ENCODE results near the gene AGFG1.
"Not testable (repeated sequence)": the region's sequence is repeated elsewhere in the genome, so short reads cannot be mapped to it uniquely, and the experiment has no call there.

Gene AGFG1

DNA sequence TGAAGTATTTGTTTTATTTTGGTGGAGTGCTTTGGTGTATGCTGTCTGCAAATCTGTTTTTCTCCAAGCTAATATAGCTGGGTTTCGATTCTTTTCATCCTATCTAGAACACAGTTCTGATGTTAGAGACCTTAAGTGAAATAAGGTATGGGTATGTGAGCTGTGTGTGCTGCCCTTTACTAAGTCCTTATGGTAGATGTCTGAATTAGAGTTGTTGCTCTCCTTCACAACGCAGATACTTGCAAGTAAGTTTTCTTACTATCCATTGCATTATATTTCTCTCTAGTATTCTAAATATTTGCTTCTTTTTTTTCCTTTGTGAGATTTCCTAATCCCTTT lies 38.6 kb downstream of the AGFG1 start:
- no peak for DNase-seq (ENCODE audit: low read depth)
- H3K4me3 ChIP-seq (ENCODE audit: control insufficient read depth, low read depth, low read length), result no peak overlapping the region

DNA sequence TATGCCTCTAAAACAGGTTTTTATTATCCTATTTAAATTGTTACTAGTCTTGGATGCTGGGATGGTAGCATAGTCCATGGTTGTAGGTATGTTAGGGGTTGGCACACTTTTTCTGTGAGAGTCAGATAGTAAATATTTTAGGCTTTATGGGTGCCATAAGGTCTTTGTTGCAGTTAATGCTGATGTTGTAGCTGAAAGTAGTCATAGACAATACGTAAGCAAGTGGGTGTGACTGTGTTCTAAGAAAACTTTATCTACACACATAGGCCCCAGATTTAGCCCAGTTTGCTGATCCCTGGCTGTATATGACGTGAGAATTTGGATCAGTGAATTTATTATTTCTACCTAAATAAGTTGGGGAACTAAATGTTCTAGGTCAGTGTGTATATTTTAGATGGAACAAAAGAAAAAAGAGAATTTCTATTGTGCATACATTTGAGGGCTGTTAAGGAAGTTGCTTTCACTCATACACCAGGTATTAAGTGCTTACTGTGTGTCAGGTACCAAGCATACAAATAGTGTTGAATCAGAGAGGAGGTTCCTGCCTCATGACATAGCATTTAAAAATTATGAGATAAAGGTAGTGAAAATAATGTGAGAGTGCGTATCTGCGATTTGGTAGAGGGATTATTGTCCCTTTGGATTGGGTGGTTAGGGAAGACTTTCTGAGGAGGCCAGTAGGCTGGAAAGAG lies 39.4 kb downstream of the AGFG1 start:
- TF ChIP-seq, protein P1, sequence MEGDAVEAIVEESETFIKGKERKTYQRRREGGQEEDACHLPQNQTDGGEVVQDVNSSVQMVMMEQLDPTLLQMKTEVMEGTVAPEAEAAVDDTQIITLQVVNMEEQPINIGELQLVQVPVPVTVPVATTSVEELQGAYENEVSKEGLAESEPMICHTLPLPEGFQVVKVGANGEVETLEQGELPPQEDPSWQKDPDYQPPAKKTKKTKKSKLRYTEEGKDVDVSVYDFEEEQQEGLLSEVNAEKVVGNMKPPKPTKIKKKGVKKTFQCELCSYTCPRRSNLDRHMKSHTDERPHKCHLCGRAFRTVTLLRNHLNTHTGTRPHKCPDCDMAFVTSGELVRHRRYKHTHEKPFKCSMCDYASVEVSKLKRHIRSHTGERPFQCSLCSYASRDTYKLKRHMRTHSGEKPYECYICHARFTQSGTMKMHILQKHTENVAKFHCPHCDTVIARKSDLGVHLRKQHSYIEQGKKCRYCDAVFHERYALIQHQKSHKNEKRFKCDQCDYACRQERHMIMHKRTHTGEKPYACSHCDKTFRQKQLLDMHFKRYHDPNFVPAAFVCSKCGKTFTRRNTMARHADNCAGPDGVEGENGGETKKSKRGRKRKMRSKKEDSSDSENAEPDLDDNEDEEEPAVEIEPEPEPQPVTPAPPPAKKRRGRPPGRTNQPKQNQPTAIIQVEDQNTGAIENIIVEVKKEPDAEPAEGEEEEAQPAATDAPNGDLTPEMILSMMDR (IDR thresholded peaks at IDR 0.05; ENCODE audit: control insufficient read depth, insufficient read depth, low read depth, low read length, missing control alignments), result no peak
- no peak overlapping the region for H3K4me3 ChIP-seq (ENCODE audit: control insufficient read depth, low read depth, low read length)
- no peak for DNase-seq (ENCODE audit: low read depth)

More for the DNA sequence above, 38.6 kb downstream of the AGFG1 start:
- TF ChIP-seq, protein P1 (IDR thresholded peaks at IDR 0.05; ENCODE audit: control insufficient read depth, insufficient read depth, low read depth, low read length, missing control alignments), result no peak

DNA sequence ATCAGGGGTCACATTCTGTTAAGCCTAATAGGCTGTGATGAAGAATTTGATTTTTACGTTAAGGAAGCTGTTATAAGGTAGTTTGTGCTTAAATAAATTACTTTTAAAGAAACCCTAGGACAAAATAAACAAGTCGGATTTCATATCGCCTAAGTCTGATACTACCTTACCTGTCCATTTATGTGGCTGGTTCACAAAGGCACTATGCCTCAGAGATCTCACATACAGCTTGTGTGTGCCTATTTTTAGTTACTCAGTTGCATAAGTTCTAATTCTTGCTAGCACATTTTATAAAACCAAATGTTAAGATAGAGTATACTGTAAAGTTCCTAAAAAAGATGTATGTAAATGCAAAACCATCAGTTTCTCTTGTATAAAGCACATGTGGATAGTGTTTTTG lies 40.0 kb downstream of the AGFG1 start:
- no peak for DNase-seq (ENCODE audit: low read depth)
- TF ChIP-seq, protein P1 (IDR thresholded peaks at IDR 0.05; ENCODE audit: control insufficient read depth, insufficient read depth, low read depth, low read length, missing control alignments), result no peak
- no peak overlapping the region for H3K4me3 ChIP-seq (ENCODE audit: control insufficient read depth, low read depth, low read length)

DNA sequence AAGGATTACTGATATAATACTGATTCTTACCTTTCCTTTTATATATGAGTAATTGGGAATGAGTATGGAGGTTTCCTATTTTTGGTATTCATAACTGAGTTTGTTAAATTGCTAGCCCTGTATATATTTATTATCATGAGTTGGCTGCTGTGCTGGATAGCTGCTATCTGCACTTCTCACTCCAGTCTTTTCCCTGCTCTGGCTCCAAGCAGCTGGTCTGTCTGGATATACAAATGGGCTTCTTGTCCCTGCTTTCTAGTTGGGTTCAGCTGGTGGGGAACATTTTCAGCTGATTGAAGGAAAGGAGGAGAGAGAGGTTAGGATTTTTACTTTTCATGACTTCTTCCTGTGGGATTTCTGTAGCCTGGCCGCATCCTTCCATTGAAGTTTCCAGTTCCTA lies 41.2 kb downstream of the AGFG1 start:
- no peak for DNase-seq (ENCODE audit: low read depth)
- H3K4me3 ChIP-seq (ENCODE audit: control insufficient read depth, low read depth, low read length), result no peak overlapping the region
- TF ChIP-seq, protein P1 (IDR thresholded peaks at IDR 0.05; ENCODE audit: control insufficient read depth, insufficient read depth, low read depth, low read length, missing control alignments), result no peak

DNA sequence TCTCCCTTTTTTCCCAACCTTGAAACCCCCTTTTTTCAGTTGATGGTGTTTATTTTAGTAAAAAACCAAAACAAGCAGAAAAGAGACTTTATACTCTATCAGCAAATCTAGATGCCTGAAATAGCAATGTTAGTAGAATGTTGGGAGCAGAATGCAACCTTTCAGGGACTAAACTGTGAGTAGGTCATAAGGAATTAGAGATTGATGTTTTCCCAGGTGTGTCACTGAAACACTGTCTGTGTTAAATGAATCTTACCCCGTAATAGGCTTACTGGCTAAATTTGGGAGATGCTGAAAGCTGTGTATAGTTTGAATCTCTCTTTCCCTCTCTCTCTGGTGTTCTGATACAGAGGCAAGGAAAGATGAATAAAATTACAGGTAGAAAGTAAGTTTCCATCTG lies 43.8 kb downstream of the AGFG1 start:
- DNase-seq (ENCODE audit: low read depth), result no peak
- no peak overlapping the region for H3K4me3 ChIP-seq (ENCODE audit: control insufficient read depth, low read depth, low read length)
- TF ChIP-seq, protein P1 (IDR thresholded peaks at IDR 0.05; ENCODE audit: control insufficient read depth, insufficient read depth, low read depth, low read length, missing control alignments), result no peak

DNA sequence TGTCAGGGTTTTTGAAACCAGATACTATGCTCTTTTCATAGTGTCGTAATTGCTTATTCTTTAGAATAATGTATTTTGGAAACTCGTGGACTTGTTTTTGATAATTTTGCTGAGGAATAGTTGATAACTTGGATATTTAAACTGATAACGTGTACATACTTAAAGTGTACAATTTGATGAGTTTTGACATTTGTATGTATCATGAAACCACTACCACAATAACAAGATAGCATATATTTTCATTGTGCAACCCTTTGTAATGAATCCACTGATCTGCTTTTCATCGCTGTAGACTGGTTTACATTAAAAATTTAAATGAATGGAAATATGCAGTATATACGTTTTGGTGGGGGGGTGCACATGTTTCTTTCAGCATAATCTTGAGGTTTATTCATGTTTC lies 45.8 kb downstream of the AGFG1 start:
- DNase-seq (ENCODE audit: low read depth), result no peak
- TF ChIP-seq, protein P1 (IDR thresholded peaks at IDR 0.05; ENCODE audit: control insufficient read depth, insufficient read depth, low read depth, low read length, missing control alignments), result no peak
- H3K4me3 ChIP-seq (ENCODE audit: control insufficient read depth, low read depth, low read length), result no peak overlapping the region

DNA sequence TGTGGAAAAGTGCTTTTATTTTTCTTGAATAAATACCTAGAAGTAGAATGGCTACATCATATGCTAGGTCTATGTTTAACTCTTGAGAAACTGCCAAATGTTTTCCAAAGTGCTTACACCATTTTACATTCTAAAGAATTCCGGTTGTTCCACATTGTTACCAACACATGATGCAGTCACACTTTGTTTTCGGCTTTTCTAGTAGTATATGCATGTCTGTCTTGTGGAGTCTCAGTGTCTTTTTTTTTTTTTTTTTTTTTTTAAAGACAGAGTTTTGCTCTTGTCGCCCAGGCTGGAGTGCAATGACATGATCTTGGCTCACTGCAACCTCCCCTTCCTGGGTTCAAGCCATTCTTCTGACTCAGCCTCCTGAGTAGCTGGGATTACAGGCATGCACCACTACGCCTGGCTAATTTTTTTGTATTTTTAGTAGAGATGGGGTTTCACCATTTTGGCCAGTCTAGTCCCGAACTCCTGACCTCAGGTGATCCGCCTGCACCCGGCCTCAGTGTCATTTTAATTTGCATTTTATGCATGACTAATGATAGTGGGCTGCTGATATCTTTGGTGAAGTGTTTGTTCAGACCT lies 46.4 kb downstream of the AGFG1 start:
- H3K4me3 ChIP-seq (ENCODE audit: control insufficient read depth, low read depth, low read length); DNase-seq (ENCODE audit: low read depth): not testable (repeated sequence)

DNA sequence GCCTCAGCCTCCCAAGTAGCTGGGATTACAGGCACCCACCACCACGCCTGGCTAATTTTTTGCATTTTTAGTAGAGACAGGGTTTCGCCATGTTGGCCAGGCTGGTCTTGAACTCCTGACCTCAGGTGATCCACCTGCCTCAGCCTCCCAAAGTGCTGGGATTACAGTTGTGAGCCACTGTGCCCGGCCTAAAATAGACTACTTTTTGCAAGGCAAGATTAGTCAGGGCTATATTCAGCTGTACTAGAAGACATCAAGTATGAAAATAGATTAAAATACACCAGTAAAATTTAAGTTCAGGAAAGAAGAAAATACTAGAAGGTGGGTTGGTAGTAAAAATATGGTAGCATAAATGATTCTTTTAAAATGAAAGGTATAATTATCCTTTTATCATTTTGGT lies 49.2 kb downstream of the AGFG1 start:
- not testable (repeated sequence) for DNase-seq (ENCODE audit: low read depth); H3K4me3 ChIP-seq (ENCODE audit: control insufficient read depth, low read depth, low read length)
